SW480 (cell line): Measurements from ENCODE around the gene PGAM2.

Source experiments
- DNase-seq: peaks from one replicate; pipeline ENCODE4 v3.0.0-alpha.2; 2016; ENCODE audit warnings: low spot score

The PGAM2 gene

GRCh38 chr7:44065431-44066110 lies at the start of gene PGAM2:
TSS of gene PGAM2 (minus strand) at chr7:44065567. CDS start at chr7:44065529, 38 bp downstream.
- DNase-seq, result peak; percentile 35

DNA sequence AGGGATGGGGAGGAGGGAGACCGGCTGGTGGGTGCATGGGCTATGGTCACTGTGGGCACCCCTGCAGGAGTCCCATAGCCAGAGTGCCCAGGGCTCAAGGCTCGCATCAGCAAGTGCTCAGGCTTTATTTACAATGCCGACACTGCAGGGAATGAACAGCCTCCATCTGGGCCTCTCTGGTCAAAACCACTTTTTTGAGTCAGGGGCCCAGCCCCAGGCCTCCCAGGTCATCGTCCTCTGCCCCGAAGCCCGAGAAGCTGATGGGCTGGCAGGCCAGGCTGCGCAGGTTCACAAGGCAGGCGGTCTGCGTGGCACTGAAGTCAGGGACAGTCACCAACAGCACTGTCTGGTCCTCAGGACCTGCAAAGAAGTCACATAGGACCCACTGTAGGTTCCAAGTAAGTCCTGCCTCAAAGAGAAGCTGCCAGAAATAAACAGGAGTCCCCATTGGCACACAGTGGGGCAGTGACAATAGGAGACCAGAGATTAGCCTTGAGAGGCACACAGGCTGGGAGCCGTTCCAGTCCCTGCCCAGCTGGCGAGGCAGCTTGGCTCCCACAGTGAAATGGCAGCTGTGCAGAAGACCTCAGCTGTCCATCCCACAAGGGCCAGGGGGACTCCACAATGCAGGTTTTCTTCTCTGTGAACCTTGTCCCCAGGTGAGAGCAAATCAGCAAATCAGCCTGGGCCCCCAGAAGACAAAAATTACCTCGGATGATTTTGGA lies 49.4 kb upstream of the PGAM2 start:
- no peak for DNase-seq

- DNase-seq, result no peak
These were observed 48.5 kb upstream of the PGAM2 start for GRCh38 chr7:44113764-44114354.

DNA sequence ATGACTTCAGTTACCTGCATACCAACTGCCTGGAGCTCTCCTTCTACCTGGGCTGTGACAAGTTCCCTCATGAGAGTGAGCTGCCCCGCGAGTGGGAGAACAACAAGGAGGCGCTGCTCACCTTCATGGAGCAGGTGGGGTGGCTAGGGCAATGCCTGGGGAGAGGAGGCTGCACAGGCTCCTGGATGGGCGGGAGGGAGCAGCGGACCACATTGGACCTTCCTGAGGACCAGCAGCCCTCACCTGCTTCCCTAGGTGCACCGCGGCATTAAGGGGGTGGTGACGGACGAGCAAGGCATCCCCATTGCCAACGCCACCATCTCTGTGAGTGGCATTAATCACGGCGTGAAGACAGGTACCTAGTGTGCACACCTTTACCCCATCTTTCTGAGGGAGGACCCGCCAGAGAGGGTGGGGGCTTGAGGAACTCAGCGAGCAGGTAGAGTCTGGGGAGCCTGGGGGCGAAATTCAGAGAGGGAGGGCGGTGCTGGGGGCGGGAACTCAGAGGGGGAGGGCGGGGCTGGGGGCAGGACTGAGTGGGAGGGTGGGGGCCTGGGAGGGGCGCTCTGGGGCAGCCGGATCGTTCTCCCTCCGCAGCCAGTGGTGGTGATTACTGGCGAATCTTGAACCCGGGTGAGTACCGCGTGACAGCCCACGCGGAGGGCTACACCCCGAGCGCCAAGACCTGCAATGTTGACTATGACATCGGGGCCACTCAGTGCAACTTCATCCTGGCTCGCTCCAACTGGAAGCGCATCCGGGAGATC lies 47.8 kb upstream of the PGAM2 start:
- no peak for DNase-seq

- DNase-seq, result peak; percentile 74
These were observed 47.0 kb upstream of the PGAM2 start for GRCh38 chr7:44112231-44112996.

GRCh38 chr7:44111761-44112160 lies 46.4 kb upstream of the PGAM2 start:
- DNase-seq, result peak; percentile 29

DNA sequence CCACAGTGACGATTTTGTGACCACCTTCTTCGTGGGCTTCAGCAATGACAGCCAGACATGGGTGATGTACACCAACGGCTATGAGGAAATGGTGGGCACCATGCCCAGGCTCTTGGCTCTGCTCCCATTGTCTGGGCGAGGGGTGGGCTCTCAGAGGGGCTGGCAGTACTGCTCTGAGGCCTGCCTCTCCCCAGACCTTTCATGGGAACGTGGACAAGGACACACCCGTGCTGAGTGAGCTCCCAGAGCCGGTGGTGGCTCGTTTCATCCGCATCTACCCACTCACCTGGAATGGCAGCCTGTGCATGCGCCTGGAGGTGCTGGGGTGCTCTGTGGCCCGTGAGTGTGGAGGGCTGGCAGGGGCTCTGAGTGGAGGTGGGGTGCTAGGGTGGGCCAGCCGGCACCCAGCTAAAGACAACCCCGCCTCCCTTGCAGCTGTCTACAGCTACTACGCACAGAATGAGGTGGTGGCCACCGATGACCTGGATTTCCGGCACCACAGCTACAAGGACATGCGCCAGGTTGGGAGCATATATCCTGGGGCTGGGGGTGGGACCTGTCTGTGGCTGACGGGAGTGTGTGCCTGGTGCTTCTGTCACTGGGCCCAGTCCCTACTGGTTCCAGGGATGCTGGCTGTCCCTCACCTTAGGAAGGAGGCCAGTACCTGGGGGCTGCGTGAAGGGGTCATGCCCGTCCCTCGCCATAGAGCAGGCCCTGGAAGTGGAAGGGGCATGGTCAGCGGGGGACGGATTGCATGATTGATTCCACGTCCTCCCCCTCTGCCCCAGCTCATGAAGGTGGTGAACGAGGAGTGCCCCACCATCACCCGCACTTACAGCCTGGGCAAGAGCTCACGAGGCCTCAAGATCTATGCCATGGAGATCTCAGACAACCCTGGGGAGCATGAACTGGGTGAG lies 45.6 kb upstream of the PGAM2 start:
- no peak for DNase-seq

GRCh38 chr7:44109991-44110390 lies 44.6 kb upstream of the PGAM2 start:
- DNase-seq, result no peak

GRCh38 chr7:44108768-44109750 lies 43.7 kb upstream of the PGAM2 start:
- no peak for DNase-seq

GRCh38 chr7:44107961-44108767 lies 42.8 kb upstream of the PGAM2 start:
- DNase-seq, result no peak

DNA sequence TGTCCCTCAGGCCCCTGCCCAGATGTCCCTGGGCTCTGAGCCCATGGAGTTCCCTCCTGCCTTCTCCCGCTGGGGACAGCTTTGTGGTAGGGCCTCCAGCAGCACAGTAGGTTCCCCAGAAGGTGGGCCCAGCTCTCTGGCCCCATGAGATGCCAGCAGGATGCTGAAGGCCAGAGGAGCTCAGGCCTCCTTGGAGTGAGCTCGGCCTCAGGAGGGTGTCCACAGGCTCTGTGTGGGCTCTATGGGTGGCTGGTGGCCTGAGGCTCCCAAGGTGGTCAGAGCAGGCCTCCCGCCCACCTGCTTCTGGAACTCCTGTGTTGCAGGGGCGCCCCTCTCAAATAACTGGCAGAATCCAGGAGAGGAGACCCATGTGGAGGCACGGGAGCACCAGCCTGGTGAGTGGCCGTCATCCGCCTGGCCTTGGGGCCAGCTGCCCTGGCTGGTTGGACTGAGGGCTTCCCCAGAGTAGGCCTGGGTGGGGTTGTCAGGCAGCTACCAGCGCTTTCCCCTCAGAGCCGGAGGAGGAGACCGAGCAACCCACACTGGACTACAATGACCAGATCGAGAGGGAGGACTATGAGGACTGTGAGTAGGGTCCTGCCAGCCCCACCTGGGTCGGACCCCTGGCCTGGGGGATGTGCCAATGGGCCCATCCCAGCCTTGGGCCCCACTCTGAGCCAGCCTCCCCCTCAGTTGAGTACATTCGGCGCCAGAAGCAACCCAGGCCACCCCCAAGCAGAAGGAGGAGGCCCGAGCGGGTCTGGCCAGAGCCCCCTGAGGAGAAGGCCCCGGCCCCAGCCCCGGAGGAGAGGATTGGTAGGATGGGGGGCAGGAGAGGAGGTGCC lies 42.0 kb upstream of the PGAM2 start:
- no peak for DNase-seq

- DNase-seq, result no peak
These were observed 41.1 kb upstream of the PGAM2 start for GRCh38 chr7:44106311-44107065.

GRCh38 chr7:44105832-44106231 lies 40.5 kb upstream of the PGAM2 start:
- no peak for DNase-seq

- DNase-seq, result peak; percentile 33
These were observed 39.7 kb upstream of the PGAM2 start for GRCh38 chr7:44104860-44105771.

DNA sequence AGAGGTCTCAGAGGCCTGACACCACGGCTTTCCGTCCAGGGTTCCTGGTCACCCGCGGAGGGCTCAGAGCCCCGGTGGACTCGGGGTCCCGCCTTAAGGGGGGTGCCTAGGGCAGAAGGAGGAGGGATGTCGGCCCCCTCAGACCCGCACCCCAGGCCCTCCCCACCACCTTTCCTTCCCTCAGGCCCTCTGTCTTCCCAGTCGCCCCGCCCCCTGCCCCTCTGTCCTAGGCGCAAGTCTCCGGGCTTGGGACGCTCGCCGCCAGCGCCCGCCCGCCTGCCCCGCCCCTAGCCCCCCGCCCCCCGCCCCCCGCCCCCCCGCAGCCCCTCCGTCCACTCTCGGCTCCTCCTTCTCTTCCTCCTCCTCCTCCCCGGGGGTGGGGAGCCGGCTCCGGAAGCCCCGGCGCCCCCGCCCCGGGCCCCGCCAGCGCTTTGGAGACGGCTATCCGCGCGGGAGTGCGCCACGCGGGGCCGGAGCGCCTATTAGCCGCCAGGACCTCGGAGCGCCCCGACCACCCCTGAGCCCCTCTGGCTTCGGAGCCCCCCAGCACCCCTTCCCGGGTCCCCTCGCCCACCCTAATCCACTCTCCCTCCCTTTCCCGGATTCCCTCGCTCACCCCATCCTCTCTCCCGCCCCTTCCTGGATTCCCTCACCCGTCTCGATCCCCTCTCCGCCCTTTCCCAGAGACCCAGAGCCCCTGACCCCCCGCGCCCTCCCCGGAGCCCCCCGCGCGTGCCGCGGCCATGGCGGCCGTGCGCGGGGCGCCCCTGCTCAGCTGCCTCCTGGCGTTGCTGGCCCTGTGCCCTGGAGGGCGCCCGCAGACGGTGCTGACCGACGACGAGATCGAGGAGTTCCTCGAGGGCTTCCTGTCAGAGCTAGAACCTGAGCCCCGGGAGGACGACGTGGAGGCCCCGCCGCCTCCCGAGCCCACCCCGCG lies 38.8 kb upstream of the PGAM2 start, which contains the start of gene AEBP1:
Gene AEBP1 (plus strand): TSS at position 423 of the 937 bp plus-strand sequence. CDS start 321 bp downstream, at position 744.
- no peak for DNase-seq
